ENCODE measurements around the gene SCFD2. TPM values are rescaled to one million over a fixed set of nuclear protein-coding genes. Genes with fewer than 3 reads are reported as not detected.
"Not testable (repeated sequence)": the region's sequence is repeated elsewhere in the genome, so short reads cannot be mapped to it uniquely, and the experiment has no call there.

The SCFD2 gene
- polyA plus RNA-seq, 1 donor from 2014 or later = 5.0 TPM

DNA sequence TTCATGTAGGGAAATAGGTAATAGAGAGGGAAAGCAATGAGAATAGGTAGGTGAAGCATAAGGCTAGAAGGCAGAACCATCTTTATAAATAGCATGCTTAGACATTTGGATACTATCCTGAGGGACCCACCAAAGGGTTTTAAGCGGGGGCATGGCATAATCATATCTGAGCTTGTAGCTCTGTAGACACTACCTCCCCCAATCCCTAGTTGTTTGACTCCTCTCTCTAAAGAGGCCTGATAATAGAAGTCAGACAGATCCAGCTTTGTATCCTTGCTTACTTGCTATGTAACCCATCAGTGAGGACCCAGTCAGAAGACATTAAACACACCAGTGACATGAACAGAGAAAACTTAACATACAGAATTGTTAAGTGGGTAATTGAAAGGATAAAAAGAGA lies 58.7 kb downstream of the SCFD2 start:
- no peaks in the 10 kb centered on the region for H3K9me3 ChIP-seq (ENCODE audit: low read length)
- no peak overlapping the region for H3K4me3 ChIP-seq (ENCODE audit: low read length)
- H3K9me2 ChIP-seq (ENCODE audit: insufficient read depth, low read length) = no peaks in the 10 kb centered on the region
- H3K4me2 ChIP-seq (ENCODE audit: low read length) = no peak overlapping the region
- TF ChIP-seq TAF1 (IDR thresholded peaks at IDR 0.05; ENCODE audit: low read depth) (no peak), MXI1 (conservative IDR thresholded peaks at IDR 0.05; ENCODE audit: poor library complexity, severe bottlenecking) (no peak), RAD21 (conservative IDR thresholded peaks at IDR 0.05) (no peak), SMC3 (conservative IDR thresholded peaks at IDR 0.05; ENCODE audit: poor library complexity) (no peak), POLR2AphosphoS5 (IDR thresholded peaks at IDR 0.05) (no peak), EZH2 (IDR thresholded peaks at IDR 0.05; ENCODE audit: borderline replicate concordance, insufficient read depth, low read length, poor library complexity, severe bottlenecking) (no peak), EP300 (conservative IDR thresholded peaks at IDR 0.05; ENCODE audit: poor library complexity, severe bottlenecking) (no peak)
- TF ChIP-seq, protein P1, sequence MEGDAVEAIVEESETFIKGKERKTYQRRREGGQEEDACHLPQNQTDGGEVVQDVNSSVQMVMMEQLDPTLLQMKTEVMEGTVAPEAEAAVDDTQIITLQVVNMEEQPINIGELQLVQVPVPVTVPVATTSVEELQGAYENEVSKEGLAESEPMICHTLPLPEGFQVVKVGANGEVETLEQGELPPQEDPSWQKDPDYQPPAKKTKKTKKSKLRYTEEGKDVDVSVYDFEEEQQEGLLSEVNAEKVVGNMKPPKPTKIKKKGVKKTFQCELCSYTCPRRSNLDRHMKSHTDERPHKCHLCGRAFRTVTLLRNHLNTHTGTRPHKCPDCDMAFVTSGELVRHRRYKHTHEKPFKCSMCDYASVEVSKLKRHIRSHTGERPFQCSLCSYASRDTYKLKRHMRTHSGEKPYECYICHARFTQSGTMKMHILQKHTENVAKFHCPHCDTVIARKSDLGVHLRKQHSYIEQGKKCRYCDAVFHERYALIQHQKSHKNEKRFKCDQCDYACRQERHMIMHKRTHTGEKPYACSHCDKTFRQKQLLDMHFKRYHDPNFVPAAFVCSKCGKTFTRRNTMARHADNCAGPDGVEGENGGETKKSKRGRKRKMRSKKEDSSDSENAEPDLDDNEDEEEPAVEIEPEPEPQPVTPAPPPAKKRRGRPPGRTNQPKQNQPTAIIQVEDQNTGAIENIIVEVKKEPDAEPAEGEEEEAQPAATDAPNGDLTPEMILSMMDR (IDR thresholded peaks at IDR 0.05; ENCODE audit: poor library complexity, severe bottlenecking) = no peak
- TF ChIP-seq, protein P2, sequence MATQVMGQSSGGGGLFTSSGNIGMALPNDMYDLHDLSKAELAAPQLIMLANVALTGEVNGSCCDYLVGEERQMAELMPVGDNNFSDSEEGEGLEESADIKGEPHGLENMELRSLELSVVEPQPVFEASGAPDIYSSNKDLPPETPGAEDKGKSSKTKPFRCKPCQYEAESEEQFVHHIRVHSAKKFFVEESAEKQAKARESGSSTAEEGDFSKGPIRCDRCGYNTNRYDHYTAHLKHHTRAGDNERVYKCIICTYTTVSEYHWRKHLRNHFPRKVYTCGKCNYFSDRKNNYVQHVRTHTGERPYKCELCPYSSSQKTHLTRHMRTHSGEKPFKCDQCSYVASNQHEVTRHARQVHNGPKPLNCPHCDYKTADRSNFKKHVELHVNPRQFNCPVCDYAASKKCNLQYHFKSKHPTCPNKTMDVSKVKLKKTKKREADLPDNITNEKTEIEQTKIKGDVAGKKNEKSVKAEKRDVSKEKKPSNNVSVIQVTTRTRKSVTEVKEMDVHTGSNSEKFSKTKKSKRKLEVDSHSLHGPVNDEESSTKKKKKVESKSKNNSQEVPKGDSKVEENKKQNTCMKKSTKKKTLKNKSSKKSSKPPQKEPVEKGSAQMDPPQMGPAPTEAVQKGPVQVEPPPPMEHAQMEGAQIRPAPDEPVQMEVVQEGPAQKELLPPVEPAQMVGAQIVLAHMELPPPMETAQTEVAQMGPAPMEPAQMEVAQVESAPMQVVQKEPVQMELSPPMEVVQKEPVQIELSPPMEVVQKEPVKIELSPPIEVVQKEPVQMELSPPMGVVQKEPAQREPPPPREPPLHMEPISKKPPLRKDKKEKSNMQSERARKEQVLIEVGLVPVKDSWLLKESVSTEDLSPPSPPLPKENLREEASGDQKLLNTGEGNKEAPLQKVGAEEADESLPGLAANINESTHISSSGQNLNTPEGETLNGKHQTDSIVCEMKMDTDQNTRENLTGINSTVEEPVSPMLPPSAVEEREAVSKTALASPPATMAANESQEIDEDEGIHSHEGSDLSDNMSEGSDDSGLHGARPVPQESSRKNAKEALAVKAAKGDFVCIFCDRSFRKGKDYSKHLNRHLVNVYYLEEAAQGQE (IDR thresholded peaks at IDR 0.05; ENCODE audit: borderline replicate concordance) = no peak
- H4K20me1 ChIP-seq (ENCODE audit: insufficient read depth) = no peaks in the 10 kb centered on the region
- H3K9ac ChIP-seq (ENCODE audit: low read length) = no peak overlapping the region
- no peaks in the 10 kb centered on the region for H3F3A ChIP-seq (ENCODE audit: insufficient read depth, low read length, poor library complexity, severe bottlenecking)
- H2AFZ ChIP-seq (ENCODE audit: low read depth, low read length) = no peak overlapping the region
- H3K27ac ChIP-seq (ENCODE audit: low read length) = no peak overlapping the region
- no peaks in the 10 kb centered on the region for H3K36me3 ChIP-seq (ENCODE audit: insufficient read depth, low read length)
- H3K27me3 ChIP-seq (ENCODE audit: insufficient read depth, low read depth, low read length) = no peaks in the 10 kb centered on the region
- H3K79me2 ChIP-seq (replicated peaks; ENCODE audit: insufficient read depth, low read length) = no peaks in the 10 kb centered on the region

- Histone ChIP-seq H3K9me2 (ENCODE audit: insufficient read depth, low read length) (no peaks in the 10 kb centered on the region), H3K27ac (ENCODE audit: low read length) (no peak overlapping the region), H3K27me3 (ENCODE audit: insufficient read depth, low read depth, low read length) (no peaks in the 10 kb centered on the region), H2AFZ (ENCODE audit: low read depth, low read length) (no peak overlapping the region), H3F3A (ENCODE audit: insufficient read depth, low read length, poor library complexity, severe bottlenecking) (no peaks in the 10 kb centered on the region), H3K4me2 (ENCODE audit: low read length) (peak overlapping the region; percentile 35), H3K4me3 (ENCODE audit: low read length) (no peak overlapping the region), H3K9me3 (ENCODE audit: low read length) (no peaks in the 10 kb centered on the region), H3K36me3 (ENCODE audit: insufficient read depth, low read length) (no peaks in the 10 kb centered on the region), H4K20me1 (ENCODE audit: insufficient read depth) (no peaks in the 10 kb centered on the region), H3K79me2 (replicated peaks; ENCODE audit: insufficient read depth, low read length) (no peaks in the 10 kb centered on the region), H3K9ac (ENCODE audit: low read length) (no peak overlapping the region)
- no peak for TF ChIP-seq TAF1 (IDR thresholded peaks at IDR 0.05; ENCODE audit: low read depth)
- TF ChIP-seq POLR2AphosphoS5 (IDR thresholded peaks at IDR 0.05) = no peak
- TF ChIP-seq, protein P1 (IDR thresholded peaks at IDR 0.05; ENCODE audit: poor library complexity, severe bottlenecking) = no peak
- no peak for TF ChIP-seq EZH2 (IDR thresholded peaks at IDR 0.05; ENCODE audit: borderline replicate concordance, insufficient read depth, low read length, poor library complexity, severe bottlenecking)
- TF ChIP-seq, protein P2 (IDR thresholded peaks at IDR 0.05; ENCODE audit: borderline replicate concordance) = no peak
- TF ChIP-seq SMC3 (conservative IDR thresholded peaks at IDR 0.05; ENCODE audit: poor library complexity) = no peak
- no peak for TF ChIP-seq RAD21 (conservative IDR thresholded peaks at IDR 0.05)
- TF ChIP-seq MXI1 (conservative IDR thresholded peaks at IDR 0.05; ENCODE audit: poor library complexity, severe bottlenecking) = no peak
- no peak for TF ChIP-seq EP300 (conservative IDR thresholded peaks at IDR 0.05; ENCODE audit: poor library complexity, severe bottlenecking)
Measured at GRCh38 chr4:53306729-53307128, 59.1 kb downstream of the SCFD2 start.

DNA sequence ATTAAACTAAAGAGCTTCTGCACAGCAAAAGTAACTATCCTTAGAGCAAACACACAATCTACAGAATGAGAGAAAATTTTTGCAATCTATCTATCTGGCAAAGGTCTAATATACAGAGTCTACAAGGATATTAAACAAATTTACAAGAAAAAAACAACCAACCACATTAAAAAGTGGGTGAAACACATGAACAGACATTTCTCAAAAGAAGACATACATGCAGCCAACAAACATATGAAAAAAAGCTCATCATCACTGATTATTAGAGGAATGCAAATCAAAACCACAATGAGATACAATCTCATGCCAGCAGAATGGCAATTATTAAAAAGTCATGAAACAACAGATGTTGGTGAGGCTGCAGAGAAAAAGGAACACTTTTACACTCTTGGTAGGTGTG lies 73.7 kb downstream of the SCFD2 start:
- not testable (repeated sequence) for H3K36me3 ChIP-seq (ENCODE audit: insufficient read depth, low read length); H2AFZ ChIP-seq (ENCODE audit: low read depth, low read length); H3K4me2 ChIP-seq (ENCODE audit: low read length); H3K79me2 ChIP-seq (replicated peaks; ENCODE audit: insufficient read depth, low read length); H3K9ac ChIP-seq (ENCODE audit: low read length); H3K9me3 ChIP-seq (ENCODE audit: low read length); H3K27ac ChIP-seq (ENCODE audit: low read length); H3K4me3 ChIP-seq (ENCODE audit: low read length); H3F3A ChIP-seq (ENCODE audit: insufficient read depth, low read length, poor library complexity, severe bottlenecking); H3K27me3 ChIP-seq (ENCODE audit: insufficient read depth, low read depth, low read length); H4K20me1 ChIP-seq (ENCODE audit: insufficient read depth); H3K9me2 ChIP-seq (ENCODE audit: insufficient read depth, low read length)
